HG03469 (cell line): Measurements from ENCODE around the gene WNT7A.
"Not testable (repeated sequence)": the region's sequence is repeated elsewhere in the genome, so short reads cannot be mapped to it uniquely, and the experiment has no call there.

Experiments used
- ATAC-seq: cut with Tn5 transposase; IDR thresholded peaks from one replicate; pipeline ENCODE4 v1.9.1; 2021; ENCODE audit warnings: mild to moderate bottlenecking, moderate library complexity, moderate number of reproducible peaks; ENCODE audit not compliant: unreplicated experiment

Gene WNT7A

GRCh38 chr3:13866041-13866965, 13.6 kb downstream of the WNT7A start:
- ATAC-seq = no peak

DNA sequence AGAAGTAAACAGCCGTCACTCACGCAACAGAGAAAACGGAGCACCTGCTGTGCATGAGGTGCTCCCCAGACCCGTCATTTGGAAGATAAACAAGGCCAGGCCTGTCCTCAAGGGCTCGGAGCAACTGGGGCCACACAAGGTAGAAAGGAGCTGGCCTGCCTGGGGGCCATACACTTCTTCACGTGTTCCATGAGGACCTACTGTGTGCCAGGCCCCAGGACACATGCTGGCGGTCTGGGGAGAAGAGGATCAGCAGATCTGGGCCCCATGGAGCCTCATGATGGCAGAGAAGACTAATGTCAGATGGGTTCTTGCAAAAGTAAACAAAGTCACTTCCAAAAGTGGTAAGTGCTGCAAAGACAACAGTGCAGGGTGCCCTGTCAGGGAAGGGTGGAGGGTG, 14.3 kb downstream of the WNT7A start:
- no peak for ATAC-seq

DNA sequence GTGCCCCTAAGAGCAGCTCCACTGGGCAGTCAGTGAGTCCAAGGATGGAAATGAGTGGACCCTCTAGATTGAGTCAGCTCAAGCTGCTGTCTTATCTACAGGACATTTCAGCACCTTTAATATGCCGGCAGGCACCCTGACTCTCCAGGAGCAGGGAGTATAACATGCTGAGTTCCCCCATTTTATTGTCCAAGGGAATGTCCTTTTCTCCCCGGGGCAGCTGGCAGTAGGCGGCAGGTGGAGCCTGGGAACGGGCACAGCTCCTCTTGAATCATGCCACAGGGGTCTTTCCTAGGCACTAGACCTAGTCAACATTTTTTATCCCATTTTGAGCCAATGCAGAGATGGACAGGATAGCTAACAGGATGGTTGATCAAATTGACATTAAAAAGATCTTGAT, 14.8 kb downstream of the WNT7A start:
- no peak for ATAC-seq

DNA sequence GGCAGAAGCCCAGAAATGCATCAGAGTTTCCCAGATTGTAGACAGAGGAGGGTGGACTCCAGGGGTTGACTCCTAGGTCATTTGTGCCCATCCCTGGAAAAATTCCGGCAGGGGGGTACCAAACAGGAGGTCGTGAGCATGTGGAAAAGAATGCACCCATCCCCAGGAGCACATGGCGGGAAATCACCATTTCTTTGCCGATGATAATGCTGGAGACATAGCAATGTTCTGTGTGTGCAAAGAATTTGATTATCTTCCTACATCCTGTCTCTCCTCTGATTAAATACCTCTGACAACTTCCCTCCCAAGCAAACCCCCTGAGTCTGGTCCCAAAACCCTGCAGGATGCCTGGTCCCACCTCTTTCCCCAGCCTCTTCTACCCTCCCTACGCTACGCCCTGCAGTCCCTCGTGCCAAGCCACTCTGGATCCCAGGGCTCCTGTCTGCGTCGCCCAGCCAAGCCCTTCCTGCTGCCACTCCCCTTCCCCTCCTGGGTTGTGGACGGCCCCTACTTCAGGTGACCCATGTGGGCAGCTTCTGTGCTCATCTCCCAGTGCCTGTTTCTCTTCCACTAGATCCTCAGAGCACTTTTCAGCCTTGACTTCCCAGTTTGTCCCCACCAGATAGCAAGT, 15.8 kb downstream of the WNT7A start:
- no peak for ATAC-seq

DNA sequence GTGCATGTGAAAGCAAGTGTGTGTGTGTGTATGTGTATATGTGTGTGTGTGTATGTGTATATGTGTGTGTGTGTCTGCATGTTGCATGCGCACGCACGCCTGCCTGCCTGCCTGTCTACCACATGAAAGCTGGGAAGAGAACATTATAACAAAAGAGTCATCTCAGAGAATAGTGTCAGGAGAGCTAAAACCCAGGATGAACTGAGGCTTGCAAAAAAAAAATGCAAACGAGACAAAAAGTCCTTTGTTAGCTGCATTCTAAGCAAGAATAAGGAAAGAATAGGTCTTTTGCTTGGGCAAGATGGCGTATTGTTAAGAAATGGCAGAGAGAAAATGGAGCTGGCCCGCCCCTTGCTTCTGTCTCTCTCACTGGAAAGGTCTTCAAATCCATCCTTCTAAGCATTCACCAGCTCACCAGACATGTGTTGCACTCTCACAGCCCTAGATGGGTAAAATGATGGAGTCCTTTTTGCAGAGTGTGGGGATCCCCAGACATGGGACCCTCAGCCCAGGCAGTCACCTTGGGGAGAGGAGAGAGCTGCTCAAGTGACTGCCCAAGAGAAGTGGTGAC, 16.4 kb downstream of the WNT7A start:
- no peak for ATAC-seq

DNA sequence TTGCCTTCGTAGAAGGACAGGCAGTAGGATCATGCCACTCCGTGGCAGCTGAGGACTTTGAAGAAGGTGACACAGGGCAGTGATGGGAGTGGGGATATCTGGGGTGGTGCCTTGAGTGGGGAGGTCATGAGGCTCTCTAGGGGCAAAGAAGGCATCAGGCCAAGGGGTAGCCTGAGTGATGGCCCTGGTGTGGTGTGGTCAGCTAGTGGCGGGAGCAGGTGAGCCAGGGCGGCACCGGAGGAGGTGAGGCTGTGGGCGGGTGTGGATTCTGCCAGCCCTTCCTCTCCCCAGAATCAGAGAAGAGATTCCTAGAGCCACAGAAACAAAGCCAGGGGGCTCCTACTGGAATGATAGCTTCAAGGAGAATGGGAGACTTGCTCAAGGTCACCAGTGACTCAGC, 18.4 kb downstream of the WNT7A start:
- ATAC-seq = no peak

DNA sequence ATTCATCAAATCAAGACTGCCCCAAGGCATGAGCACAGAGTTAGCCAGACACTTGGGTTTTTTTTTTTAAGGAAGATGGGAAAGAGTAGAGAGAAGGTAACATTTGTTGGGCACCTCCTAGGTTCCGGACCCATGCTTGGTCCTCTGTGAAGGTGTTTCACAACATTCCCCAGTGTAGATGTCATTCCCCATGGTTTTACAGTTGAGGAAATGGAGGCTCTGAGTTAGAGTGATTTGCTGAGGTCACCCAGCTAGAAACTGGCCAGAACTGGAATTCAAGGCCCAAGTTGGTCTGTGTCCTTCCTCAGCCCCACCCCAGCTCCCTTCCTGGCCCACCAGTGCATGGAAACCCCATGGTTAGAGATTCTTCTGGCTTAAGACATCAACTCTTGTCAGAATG, 19.9 kb downstream of the WNT7A start:
- no peak for ATAC-seq

- ATAC-seq = no peak
Observed at GRCh38 chr3:13858768-13859520, 20.9 kb downstream of the WNT7A start.

- no peak for ATAC-seq
Observed at GRCh38 chr3:13857702-13858380, 22.0 kb downstream of the WNT7A start.

DNA sequence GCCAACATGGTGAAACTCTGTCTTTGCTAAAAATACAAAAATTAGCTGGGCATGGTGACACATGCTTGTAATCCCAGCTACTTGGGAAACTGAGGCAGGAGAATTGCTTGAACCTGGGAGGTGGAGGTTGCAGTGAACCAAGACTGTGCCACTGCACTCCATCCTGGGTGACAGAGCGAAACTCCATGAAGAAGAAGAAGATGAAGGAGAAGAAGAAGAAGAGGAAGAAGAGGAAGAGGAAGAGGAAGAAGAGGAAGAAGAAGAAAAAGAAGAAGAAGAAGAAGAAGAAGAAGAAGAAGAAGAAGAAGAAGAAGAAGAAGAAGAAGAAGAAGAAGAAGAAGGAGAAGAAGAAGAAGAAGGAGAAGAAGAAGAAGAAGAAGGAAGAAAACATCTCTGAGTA, 23.2 kb downstream of the WNT7A start:
- ATAC-seq = not testable (repeated sequence)

- ATAC-seq = no peak
Observed at GRCh38 chr3:13856006-13856405, 23.9 kb downstream of the WNT7A start.

DNA sequence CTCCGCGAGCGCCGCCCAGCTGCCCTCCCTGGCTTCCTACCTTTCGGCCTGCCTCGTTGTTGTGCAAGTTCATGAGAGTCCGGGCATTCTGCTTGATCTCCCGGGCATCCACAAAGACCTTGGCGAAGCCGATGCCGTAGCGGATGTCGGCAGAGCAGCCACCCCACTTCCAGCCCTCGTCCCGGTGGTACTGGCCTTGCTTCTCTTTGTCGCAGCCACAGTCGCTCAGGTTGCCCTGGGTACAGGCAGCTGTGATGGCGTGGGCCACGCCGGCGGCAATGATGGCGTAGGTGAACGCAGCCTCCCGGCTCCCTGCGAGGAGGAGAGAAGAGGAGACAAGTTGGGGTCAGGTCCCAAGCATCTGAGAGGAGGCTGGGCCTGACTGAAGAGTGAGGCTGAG, 25.4 kb downstream of the WNT7A start:
- no peak for ATAC-seq

- no peak for ATAC-seq
Observed at GRCh38 chr3:13853978-13854296, 25.9 kb downstream of the WNT7A start.

GRCh38 chr3:13853256-13853977, 26.5 kb downstream of the WNT7A start:
- no peak for ATAC-seq

DNA sequence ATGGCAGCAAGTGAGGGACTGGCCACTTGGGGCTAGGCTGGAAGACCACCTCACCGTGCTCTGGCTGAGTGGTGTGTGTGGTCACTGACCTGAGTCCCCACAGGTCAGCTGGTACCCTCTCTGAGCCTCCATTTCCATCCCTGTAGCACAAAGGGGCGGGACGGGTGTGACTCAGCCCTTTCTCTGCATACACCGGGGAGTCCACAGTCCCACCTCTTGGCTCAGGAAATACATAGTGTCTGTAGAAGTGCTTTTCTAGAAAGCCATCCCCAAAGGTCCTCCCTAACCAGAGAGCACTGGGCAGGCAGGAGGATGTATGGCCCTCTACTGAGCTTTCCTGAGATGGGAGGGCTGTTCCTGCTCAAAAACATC, 27.2 kb downstream of the WNT7A start:
- no peak for ATAC-seq

GRCh38 chr3:13851997-13852637, 27.8 kb downstream of the WNT7A start:
- no peak for ATAC-seq

DNA sequence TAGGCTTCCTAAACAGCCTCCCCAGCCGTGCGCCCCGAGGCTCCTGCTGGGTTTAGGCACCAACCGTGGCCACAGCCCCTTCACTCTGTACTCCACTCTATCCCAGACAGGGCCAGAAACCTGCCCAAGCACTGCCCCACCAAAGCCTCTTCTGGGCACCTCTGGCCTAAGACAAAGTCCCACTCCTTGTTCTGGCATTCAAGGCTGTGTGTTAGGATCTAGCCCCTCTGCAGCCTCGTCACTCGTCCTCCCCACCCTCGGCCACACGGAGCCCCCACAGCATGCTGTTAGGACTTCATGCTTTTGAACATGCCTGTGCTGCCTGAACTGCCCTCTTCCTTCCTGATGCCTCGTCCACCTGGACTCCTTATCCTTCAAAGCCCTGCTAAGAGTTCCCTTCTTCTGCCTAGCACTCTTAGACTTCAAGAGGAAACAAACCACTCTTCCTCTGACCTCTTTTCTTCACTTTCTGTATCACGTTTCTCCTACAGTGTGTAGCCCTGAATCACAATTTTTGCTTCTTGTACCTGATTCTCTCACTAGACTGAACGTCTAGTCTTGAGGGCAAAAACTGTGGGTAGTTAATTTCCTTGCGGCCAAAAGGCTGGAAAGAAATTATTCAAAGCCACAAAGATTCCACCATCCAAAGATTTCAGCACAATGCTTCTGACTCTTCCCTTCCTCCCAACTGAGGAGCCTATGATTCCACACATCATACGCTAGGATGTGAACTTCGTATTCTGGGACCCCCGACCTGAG, 28.6 kb downstream of the WNT7A start:
- no peak for ATAC-seq

- no peak for ATAC-seq
Observed at GRCh38 chr3:13850161-13850945, 29.5 kb downstream of the WNT7A start.
